Vagina (tissue), 2 donors: ENCODE results near the gene SLC23A1.

Source experiments
- CTCF ChIP-seq, 3 experiments: fragments of 450-650 bp in 2 of 3; fragments of 200-600 bp in 1 of 3; sonication (generic) in 1 of 3; IDR thresholded peaks; one replicate each; pipeline ENCODE4 v1.5.1; 2017 to 2019; ENCODE audit warnings: antibody characterized with exemption in 3 of 3, mild to moderate bottlenecking in 2 of 3, moderate library complexity in 2 of 3
- POLR2AphosphoS5 ChIP-seq, 2 donors: sonication (generic); formaldehyde crosslinking; IDR thresholded peaks; one replicate each; pipeline ENCODE4 v1.9.0; 2017; ENCODE audit warnings: antibody characterized with exemption in 2 of 2, mild to moderate bottlenecking in 2 of 2, low read depth in 1 of 2; ENCODE audit not compliant: insufficient read depth in 1 of 2

GRCh38 chr5:139354186-139354585, 28.9 kb downstream of the SLC23A1 start:
- TF ChIP-seq CTCF (IDR thresholded peaks at IDR 0.05): no peak
- TF ChIP-seq POLR2AphosphoS5 (IDR thresholded peaks at IDR 0.05; ENCODE audit: insufficient read depth in 1 of 2, low read depth in 1 of 2): no peak
